Left hindlimb (tissue), 1 donor: Measurements from ENCODE around the gene TMEM9.
A peak's percentile ranks its signal among the peaks of the same experiment; 100 is the strongest.

Experiments
- DNase-seq: peaks from one replicate; pipeline ENCODE4 v3.0.0-alpha.2; 2018

TMEM9 gene

DNA sequence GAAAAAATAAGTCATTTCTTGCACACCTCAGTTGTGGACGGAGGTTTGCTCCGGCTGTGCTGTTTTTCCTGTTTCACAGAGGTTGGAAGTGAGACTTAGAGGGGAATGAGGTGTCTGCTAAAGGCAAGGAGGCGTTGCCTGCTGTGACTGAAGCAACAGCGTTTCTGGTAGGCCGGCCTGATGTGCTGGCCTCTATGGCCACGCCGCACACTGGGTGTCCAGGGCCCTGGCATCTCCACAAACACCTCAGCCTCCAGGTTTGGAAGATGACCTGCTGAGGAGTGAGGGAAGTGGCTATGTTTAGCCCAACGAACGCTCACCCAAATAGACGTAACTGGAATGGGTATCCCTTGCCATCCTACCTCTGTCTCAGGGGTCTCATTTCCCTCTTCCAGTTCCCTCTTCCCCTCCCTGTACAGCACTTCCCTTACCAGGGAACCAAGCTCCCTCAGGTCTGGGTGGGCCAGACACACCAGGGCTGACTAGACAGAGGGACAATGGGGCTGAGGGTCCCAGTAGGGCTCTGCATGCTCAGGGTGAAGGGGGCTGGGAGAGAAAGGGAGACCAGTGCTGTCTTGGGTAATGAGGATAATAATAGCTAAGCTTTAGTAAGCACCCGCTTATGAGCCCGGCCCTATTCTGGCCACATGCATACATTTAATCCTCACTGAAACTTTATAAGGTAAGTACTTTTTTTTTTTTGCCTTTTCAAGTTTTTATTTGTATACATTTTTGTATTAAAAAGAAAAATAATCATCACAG, 53.9 kb downstream of the TMEM9 start:
- no peak for DNase-seq

DNA sequence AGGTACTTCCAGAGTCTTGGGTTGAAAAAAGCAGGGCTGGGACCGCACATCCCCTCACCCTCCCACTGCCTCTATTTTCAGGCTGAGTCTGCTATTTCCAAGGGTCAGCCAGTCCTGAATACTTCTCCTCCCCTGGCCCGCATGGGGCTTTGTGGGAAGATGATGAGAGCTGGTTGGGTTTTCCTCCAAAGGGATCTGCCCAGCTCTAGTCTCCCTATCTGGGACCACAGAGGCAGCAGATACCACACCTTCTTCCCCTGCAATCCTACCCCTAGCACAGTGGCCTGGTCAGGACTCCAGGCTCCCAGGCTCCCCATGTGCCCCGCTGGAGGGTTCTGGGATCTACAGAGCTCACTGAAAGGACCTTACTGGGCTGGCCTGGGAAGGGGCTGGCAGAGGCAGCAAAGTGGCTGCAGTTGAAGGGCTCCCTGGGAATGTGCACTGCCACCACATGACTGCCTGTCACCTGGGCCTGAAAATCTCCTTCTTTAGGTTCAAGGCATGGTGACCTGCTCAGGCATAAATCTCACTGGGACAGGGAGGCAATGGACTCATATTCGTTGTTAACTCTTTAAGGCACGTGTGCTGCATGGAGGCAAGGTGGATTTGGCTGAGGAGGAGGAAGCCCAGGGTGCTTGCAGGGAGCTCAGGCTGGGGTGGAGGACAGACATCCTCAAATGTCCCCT, 55.1 kb downstream of the TMEM9 start:
- no peak for DNase-seq

DNA sequence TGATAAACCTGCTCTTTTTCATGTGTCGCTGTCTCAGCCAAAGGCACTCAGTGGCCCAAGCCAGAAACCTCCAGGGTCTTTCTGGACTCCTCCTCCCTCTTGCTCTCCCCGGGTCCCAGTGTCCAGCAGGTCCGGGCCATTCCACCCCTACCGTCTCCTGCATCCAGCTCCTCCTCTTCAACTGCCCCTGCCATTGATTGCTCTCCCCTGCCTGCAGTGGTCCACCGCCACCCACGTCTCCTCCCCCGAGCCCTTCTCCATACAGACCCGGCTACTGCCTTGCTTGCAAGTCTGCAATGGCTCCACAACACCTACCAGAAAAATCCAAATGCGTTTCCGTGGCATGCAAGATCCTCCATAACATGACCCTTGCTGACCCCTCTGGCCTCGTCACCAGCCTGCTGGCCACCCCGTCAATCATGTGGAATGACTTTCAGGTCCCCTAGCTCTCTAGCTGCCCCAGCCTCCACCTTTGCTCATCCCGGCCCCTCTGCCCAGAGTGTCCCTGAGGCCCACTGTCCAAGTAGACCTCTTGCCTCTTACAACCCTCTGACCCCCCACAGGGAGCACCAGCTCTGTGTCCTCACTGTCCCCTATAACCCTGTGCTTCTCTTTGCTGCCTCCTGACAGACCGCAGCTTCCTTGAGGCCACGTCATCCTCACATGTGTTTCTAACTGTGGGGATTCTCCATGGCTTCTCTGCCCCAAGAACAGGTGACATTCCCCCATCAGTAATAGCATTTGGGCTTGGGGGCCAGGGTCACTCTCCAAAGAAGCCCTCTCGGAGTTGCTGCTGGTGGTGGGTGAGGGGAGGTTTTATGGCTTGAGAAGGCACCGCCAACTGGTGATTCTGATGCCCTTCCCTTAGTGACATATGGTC, 57.1 kb downstream of the TMEM9 start:
- DNase-seq: no peak

GRCh38 chr1:201096041-201096461, 58.2 kb downstream of the TMEM9 start:
- DNase-seq: peak; percentile 66

DNA sequence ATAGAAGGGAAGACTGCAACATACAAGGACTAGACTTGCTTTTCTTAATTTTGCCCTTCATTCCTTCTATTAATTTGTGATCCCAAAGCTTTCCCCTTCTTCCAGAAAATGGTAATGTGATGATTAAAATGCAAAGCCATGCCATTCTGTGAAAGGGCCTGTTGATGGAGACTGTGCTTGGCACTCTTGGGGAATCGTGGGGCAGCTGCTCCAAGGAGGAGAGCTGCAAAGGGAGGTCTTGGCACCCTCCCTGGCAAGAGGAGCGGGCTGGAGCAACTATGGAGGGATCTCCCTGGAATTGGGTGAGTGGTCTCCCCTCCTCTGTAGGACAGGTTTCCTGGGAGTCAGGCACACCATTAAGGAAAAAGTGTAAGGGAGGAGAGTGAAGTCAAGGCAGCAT, 58.7 kb downstream of the TMEM9 start:
- no peak for DNase-seq

GRCh38 chr1:201094832-201095231, 59.4 kb downstream of the TMEM9 start:
- no peak for DNase-seq

GRCh38 chr1:201093962-201094361, 60.3 kb downstream of the TMEM9 start:
- no peak for DNase-seq

DNA sequence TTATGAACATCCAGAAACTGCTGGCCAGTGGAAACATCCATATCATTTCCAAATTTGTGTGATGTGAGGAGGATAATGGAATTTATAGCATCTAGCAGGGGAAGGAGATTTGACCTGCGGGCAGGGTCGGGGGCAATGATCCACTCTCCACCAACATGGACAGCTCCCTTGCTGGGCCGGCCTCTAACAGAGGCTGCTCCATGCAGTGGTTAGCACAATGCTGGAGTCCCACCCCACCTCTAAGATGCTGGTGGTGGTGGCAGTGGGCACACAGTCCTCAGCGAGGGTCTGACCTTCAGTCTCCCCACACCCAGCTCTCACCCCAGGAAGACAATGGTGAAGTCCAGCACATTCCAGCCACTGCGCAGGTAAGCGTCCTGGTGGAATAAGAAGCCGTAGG, 60.7 kb downstream of the TMEM9 start:
- DNase-seq: no peak

GRCh38 chr1:201092738-201093137, 61.5 kb downstream of the TMEM9 start:
- no peak for DNase-seq

GRCh38 chr1:201091256-201091655, 63.0 kb downstream of the TMEM9 start:
- DNase-seq: no peak

DNA sequence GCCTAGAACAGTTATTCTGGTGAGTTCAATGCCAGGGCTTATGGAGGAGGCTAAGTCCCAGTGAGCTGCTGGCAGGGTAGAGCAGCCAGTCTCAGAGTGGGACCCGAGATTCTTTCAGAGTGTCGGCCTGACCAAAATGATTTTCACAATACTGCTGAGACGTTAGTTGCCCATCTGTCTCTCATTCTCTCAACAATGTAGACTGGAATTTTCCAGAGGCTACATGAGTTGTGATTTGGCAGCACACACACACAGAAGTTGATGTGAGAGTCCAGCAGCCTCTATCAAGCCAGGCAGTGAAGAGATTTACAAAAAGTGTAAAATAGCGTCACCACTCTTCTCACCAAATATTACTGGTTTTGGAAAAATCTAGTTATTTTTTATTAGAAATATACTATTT, 63.7 kb downstream of the TMEM9 start:
- no peak for DNase-seq

DNA sequence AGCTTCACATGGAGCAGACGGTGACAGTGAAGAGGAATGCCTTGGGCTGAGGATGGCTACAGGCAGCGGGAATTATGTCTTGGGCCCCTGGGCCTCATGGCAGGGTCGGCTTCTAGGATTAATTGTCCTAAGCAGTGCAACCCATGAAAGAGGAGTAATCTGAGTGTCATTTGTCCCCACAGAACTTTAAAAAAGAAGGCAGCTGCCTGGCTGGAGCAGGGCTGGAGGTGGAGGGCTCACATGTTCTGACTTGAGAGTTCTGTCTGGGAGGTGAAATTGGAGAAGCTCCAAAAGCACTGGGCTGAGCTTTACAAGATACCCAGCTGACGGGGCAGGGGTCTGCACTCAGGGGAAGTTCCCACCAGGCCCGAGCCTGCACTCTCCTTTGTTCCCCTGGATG, 64.7 kb downstream of the TMEM9 start:
- no peak for DNase-seq

- DNase-seq: no peak
Measured at GRCh38 chr1:201088901-201089525, 65.3 kb downstream of the TMEM9 start.

DNA sequence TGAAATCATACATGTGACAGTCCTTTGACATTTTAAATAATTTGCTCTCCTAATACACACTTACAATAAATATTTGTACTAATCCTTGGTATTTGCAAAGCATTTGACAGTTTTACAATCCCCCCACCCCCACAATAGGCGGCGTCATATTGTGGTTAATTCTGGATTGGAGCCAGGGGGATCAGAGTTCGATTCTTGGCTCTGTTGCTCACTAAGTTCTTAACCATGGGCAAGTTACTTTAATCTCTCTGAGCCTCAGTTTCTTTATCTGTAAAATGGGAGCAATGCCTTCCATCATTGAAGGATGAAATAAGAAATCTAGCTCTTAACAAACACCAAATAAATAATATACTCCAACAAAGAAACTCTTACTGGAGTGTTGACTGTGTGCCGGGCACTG, 65.9 kb downstream of the TMEM9 start:
- DNase-seq: no peak

DNA sequence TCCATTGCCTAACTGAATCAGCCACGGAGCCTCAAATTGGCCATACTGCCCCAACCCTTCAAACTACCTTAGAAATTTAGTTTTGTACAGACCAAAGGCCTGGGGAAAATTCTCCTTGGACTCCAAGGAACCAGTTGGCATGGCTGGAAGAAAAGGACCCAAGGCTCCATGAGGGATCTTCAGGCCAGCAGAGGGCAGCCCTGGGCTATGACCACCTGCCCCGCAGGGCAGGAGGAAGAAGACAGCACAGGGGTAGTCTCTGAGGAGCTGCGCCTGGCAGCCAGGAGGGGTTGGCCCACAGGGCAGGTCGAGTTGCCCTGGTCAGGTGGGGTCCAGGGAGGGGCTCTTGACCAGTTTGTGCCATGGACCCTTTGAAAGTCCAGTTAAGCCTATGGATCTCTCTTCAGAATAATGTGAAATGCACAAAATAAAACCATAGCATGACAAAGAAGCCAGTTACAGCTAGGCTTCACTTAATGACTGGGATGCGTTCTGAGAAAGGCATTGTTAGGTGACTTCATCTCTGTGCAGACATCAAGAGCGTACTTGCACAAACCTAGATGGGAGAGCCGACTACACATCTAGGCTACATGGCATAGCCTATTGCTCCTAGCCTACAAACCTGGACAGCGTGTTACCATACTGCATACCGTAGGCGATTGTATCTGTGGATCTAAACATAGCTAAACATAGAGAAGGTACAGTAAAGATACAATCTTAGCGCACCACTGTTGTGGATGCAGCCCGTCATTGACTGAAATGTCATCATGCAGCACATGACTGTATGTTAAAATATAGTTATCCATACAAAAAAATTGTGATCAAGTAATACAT, 68.2 kb downstream of the TMEM9 start:
- no peak for DNase-seq
